ENCODE measurements around the gene LDB2.

LDB2 gene

GRCh38 chr4:16881151-16881884 lies 17.1 kb downstream of the LDB2 start:
- no peaks in the 10 kb centered on the region for H3F3A ChIP-seq (ENCODE audit: low read depth)
- H3K4me1 ChIP-seq (ENCODE audit: insufficient read depth, low read length, poor library complexity, severe bottlenecking): no peaks in the 10 kb centered on the region
- no peaks in the 10 kb centered on the region for H4K20me1 ChIP-seq (ENCODE audit: insufficient read depth, low read length, poor library complexity, severe bottlenecking)
- no peak overlapping the region for H3K4me2 ChIP-seq (ENCODE audit: low read depth, low read length, poor library complexity, severe bottlenecking)
- H3K36me3 ChIP-seq (ENCODE audit: insufficient read depth, low read length): no peaks in the 10 kb centered on the region
- no peaks in the 10 kb centered on the region for H3K9me3 ChIP-seq (ENCODE audit: insufficient read depth, low read depth, low read length)
- no peaks in the 10 kb centered on the region for H3K79me2 ChIP-seq (ENCODE audit: insufficient read depth, low read length)
- H2AFZ ChIP-seq (ENCODE audit: low read length): no peak overlapping the region
- no peaks in the 10 kb centered on the region for H3K27me3 ChIP-seq (ENCODE audit: insufficient read depth, low read length, poor library complexity, severe bottlenecking)
- TF ChIP-seq CTCF (conservative IDR thresholded peaks at IDR 0.05; ENCODE audit: low read length) (no peak), EZH2phosphoT487 (IDR thresholded peaks at IDR 0.05; ENCODE audit: borderline replicate concordance) (no peak)
- H3K4me3 ChIP-seq (ENCODE audit: low read length, poor library complexity, severe bottlenecking): no peak overlapping the region
- H3K9ac ChIP-seq (ENCODE audit: low read depth, low read length, poor library complexity, severe bottlenecking): no peak overlapping the region
- no peaks in the 10 kb centered on the region for H3K9me2 ChIP-seq (replicated peaks; ENCODE audit: low read depth, low read length)

GRCh38 chr4:16875487-16875886 lies 23.0 kb downstream of the LDB2 start:
- no peak overlapping the region for H3K4me2 ChIP-seq (ENCODE audit: low read depth, low read length, poor library complexity, severe bottlenecking)
- H3F3A ChIP-seq (ENCODE audit: low read depth): no peaks in the 10 kb centered on the region
- no peak overlapping the region for H3K9ac ChIP-seq (ENCODE audit: low read depth, low read length, poor library complexity, severe bottlenecking)
- no peaks in the 10 kb centered on the region; the same call in 1 of the 2 replicates for H3K9me3 ChIP-seq (ENCODE audit: insufficient read depth, low read depth, low read length)
- no peaks in the 10 kb centered on the region for H3K4me1 ChIP-seq (ENCODE audit: insufficient read depth, low read length, poor library complexity, severe bottlenecking)
- TF ChIP-seq EZH2phosphoT487 (IDR thresholded peaks at IDR 0.05; ENCODE audit: borderline replicate concordance) (no peak), CTCF (conservative IDR thresholded peaks at IDR 0.05; ENCODE audit: low read length) (no peak)
- no peaks in the 10 kb centered on the region for H4K20me1 ChIP-seq (ENCODE audit: insufficient read depth, low read length, poor library complexity, severe bottlenecking)
- H3K9me2 ChIP-seq (replicated peaks; ENCODE audit: low read depth, low read length): no peaks in the 10 kb centered on the region
- H3K36me3 ChIP-seq (ENCODE audit: insufficient read depth, low read length): no peaks in the 10 kb centered on the region
- no peak overlapping the region for H2AFZ ChIP-seq (ENCODE audit: low read length)
- H3K79me2 ChIP-seq (ENCODE audit: insufficient read depth, low read length): no peaks in the 10 kb centered on the region
- no peaks in the 10 kb centered on the region for H3K27me3 ChIP-seq (ENCODE audit: insufficient read depth, low read length, poor library complexity, severe bottlenecking)
- no peak overlapping the region for H3K4me3 ChIP-seq (ENCODE audit: low read length, poor library complexity, severe bottlenecking)

GRCh38 chr4:16869594-16870245 lies 28.7 kb downstream of the LDB2 start:
- Histone ChIP-seq H3F3A (ENCODE audit: low read depth) (no peaks in the 10 kb centered on the region), H3K79me2 (ENCODE audit: insufficient read depth, low read length) (no peaks in the 10 kb centered on the region), H3K9me2 (replicated peaks; ENCODE audit: low read depth, low read length) (no peaks in the 10 kb centered on the region), H3K4me2 (ENCODE audit: low read depth, low read length, poor library complexity, severe bottlenecking) (no peak overlapping the region), H3K27me3 (ENCODE audit: insufficient read depth, low read length, poor library complexity, severe bottlenecking) (no peaks in the 10 kb centered on the region), H2AFZ (ENCODE audit: low read length) (no peak overlapping the region), H3K9ac (ENCODE audit: low read depth, low read length, poor library complexity, severe bottlenecking) (no peak overlapping the region), H3K9me3 (ENCODE audit: insufficient read depth, low read depth, low read length) (no peaks in the 10 kb centered on the region; the same call in 1 of the 2 replicates), H3K4me3 (ENCODE audit: low read length, poor library complexity, severe bottlenecking) (no peak overlapping the region), H3K36me3 (ENCODE audit: insufficient read depth, low read length) (no peaks in the 10 kb centered on the region), H4K20me1 (ENCODE audit: insufficient read depth, low read length, poor library complexity, severe bottlenecking) (no peaks in the 10 kb centered on the region), H3K4me1 (ENCODE audit: insufficient read depth, low read length, poor library complexity, severe bottlenecking) (no peaks in the 10 kb centered on the region)
- TF ChIP-seq CTCF (conservative IDR thresholded peaks at IDR 0.05; ENCODE audit: low read length): no peak
- no peak for TF ChIP-seq EZH2phosphoT487 (IDR thresholded peaks at IDR 0.05; ENCODE audit: borderline replicate concordance)

All from Loucy (cell line).